ENCODE measurements around the gene FBXO36.

FBXO36 gene, protein sequence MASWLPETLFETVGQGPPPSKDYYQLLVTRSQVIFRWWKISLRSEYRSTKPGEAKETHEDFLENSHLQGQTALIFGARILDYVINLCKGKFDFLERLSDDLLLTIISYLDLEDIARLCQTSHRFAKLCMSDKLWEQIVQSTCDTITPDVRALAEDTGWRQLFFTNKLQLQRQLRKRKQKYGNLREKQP

DNA sequence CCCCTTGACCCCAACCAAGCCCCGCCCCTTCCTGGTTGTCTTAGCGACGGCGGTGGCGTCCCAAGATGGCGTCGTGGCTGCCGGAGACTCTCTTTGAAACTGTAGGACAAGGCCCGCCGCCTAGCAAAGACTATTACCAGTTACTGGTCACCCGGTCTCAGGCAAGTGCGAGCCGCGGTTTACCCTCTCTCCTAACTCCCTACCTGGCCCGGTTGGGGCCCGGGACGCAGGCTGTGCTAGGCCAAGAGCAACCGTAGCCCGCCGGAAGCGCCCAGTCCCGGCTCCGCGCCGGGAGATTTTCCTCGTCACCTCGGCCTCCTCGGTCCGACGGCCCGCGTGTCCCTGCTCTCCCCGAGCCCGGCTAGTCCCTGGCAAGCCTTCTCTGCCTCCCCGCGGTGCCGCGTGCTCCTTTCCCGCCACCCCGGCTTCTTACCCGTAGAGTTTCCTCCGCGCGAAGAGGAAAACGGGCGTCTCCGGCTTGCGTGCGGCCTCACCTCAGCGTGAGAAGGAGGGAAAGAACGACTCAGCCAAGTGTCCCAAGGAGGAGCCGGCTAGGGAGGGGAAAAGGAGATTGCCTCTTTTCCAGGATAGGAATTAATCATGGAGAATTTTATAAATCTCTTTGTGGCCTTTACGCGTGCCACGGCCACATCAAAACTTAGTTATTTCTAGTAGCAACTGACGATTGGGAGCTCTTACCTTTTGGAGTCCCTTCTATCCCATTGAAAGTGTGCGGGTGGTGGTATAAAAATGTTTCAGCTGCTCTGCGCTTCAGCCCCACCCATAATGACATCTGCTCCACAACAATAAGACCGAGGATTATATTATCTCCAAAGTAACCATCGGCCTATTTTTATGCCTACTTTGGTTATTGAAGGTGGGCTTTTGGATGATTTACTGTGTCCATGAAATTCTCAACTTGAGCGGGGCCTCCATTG lies at the start of gene FBXO36:
TSS of gene FBXO36 (plus strand) at position 55 of the 938 bp plus-strand sequence. CDS start at position 66, 11 bp downstream.
- TF ChIP-seq MAX (IDR thresholded peaks at IDR 0.05; ENCODE audit: low read depth, low read length) (peak; percentile 62), MYC (IDR thresholded peaks at IDR 0.05; ENCODE audit: low read depth, low read length) (no peak)
- peak; percentile 84 for DNase-seq (ENCODE audit: low read depth)

DNA sequence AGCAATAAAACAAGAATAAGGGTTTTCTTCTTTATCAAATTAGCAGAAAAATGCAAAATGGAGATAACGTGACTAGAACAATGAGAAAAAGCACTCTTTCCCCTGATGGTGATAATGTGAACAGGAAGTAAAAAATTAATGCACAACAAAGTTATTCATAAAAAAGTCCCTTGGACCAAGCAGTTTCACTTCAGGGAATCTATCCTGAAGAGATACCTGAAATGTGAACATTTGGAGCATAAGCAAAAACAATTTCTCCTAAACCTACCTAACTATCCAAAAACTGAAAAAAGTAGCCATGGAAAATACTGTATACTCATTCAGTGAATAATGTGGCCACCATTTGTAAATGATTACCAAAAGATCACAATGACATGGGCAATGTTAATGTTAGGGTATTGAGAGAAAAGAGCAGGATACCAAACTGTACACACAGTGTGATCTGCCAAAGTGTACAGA lies 49.2 kb upstream of the FBXO36 start:
- DNase-seq (ENCODE audit: low read depth) = no peak
- no peak overlapping the region for H3K4me3 ChIP-seq (ENCODE audit: low read depth, low read length)
- TF ChIP-seq CTCF (IDR thresholded peaks at IDR 0.05; ENCODE audit: low read depth, low read length) (no peak), POLR2A (IDR thresholded peaks at IDR 0.05; ENCODE audit: extremely low read depth, insufficient read length) (no peak), MAX (IDR thresholded peaks at IDR 0.05; ENCODE audit: low read depth, low read length) (no peak), MYC (IDR thresholded peaks at IDR 0.05; ENCODE audit: low read depth, low read length) (no peak)

More for the DNA sequence above, at the start of gene FBXO36:
- peak within 1 kb of the TSS; percentile 96 for H3K4me3 ChIP-seq (ENCODE audit: low read depth, low read length)

- TF ChIP-seq MAX (IDR thresholded peaks at IDR 0.05; ENCODE audit: low read depth, low read length) (no peak), MYC (IDR thresholded peaks at IDR 0.05; ENCODE audit: low read depth, low read length) (no peak), POLR2A (IDR thresholded peaks at IDR 0.05; ENCODE audit: extremely low read depth, insufficient read length) (no peak), CTCF (IDR thresholded peaks at IDR 0.05; ENCODE audit: low read depth, low read length) (no peak)
- DNase-seq (ENCODE audit: low read depth) = no peak
These were observed 47.7 kb upstream of the FBXO36 start for GRCh38 chr2:229874647-229875046.

GRCh38 chr2:229875549-229875948 lies 46.8 kb upstream of the FBXO36 start:
- no peak for DNase-seq (ENCODE audit: low read depth)
- TF ChIP-seq MAX (IDR thresholded peaks at IDR 0.05; ENCODE audit: low read depth, low read length) = no peak
- no peak for TF ChIP-seq MYC (IDR thresholded peaks at IDR 0.05; ENCODE audit: low read depth, low read length)
- no peak for TF ChIP-seq CTCF (IDR thresholded peaks at IDR 0.05; ENCODE audit: low read depth, low read length)
- no peak for TF ChIP-seq POLR2A (IDR thresholded peaks at IDR 0.05; ENCODE audit: extremely low read depth, insufficient read length)
- H3K4me3 ChIP-seq (ENCODE audit: low read depth, low read length) = no peak overlapping the region

More at GRCh38 chr2:229874647-229875046, 47.7 kb upstream of the FBXO36 start:
- no peak overlapping the region for H3K4me3 ChIP-seq (ENCODE audit: low read depth, low read length)

DNA sequence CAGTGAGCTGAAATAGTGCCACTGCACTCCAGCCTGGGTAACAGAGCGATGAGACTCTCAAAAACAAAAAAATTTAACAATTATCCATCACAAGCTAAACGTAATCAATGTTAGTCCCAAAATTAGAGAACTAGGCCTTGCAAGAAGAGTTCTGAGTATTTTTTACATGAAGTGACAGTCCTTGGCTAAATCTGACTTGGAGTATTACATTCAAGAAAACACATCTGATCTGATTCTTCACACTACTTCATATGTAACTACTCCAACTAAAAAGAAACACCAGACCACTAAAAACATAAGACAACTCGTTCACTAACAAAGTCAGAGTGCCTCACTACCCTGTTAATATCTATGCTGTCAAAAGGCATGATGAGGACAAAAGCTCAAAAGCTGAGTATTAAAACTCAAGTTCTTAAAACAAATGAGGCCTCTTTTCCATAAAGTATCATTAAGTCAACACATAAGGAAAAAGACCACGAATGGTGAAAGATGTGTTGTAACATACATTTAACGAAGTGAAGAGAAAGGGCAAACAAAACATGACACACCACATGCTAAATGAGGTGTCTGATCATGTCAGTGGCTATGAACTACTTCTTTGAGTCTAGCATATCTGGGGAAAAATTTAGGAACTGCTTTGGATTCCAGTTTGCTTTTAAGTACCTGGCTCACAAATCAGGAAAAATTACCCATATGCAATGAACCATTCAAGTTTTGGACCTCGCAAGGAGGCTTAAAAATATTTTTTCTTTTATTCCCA lies 42.9 kb upstream of the FBXO36 start:
- TF ChIP-seq MYC (IDR thresholded peaks at IDR 0.05; ENCODE audit: low read depth, low read length) (no peak), CTCF (IDR thresholded peaks at IDR 0.05; ENCODE audit: low read depth, low read length) (no peak), MAX (IDR thresholded peaks at IDR 0.05; ENCODE audit: low read depth, low read length) (no peak), POLR2A (IDR thresholded peaks at IDR 0.05; ENCODE audit: extremely low read depth, insufficient read length) (no peak)
- H3K4me3 ChIP-seq (ENCODE audit: low read depth, low read length) = no peak overlapping the region
- DNase-seq (ENCODE audit: low read depth) = no peak
